HepG2 (cell line): Measurements from ENCODE around the gene LRRC8C. TPM values are rescaled to one million over a fixed set of nuclear protein-coding genes. Genes with fewer than 3 reads are reported as not detected.
A peak's percentile ranks its signal among the peaks of the same experiment; 100 is the strongest.

Source experiments
- ADNP ChIP-seq: sonication (generic); formaldehyde crosslinking; IDR thresholded peaks from 2 replicates; pipeline ENCODE4 v1.4.0; 2020; ENCODE audit warnings: missing genetic modification reagents
- BRD4 ChIP-seq: sonication (generic); formaldehyde crosslinking; IDR thresholded peaks from 2 replicates; pipeline ENCODE4 v1.4.0; 2020; ENCODE audit warnings: missing genetic modification reagents
- ELF3 ChIP-seq: IDR thresholded peaks from 2 replicates; pipeline ENCODE4 v1.6.1; 2016; ENCODE audit warnings: missing genetic modification reagents, missing compliant biosample characterization
- GMEB1 ChIP-seq: sonication (generic); formaldehyde crosslinking; IDR thresholded peaks from 2 replicates; pipeline ENCODE4 v1.5.1; 2020; ENCODE audit warnings: missing genetic modification reagents, mild to moderate bottlenecking, borderline replicate concordance
- HNF4A ChIP-seq: sonication (generic); formaldehyde crosslinking; IDR thresholded peaks from 2 replicates; pipeline ENCODE4 v1.4.0; 2020; ENCODE audit warnings: missing genetic modification reagents
- KDM6A ChIP-seq: IDR thresholded peaks from 2 replicates; pipeline ENCODE4 v1.6.1; 2016; ENCODE audit warnings: low read depth
- NCOA2 ChIP-seq: sonication (generic); formaldehyde crosslinking; IDR thresholded peaks from 2 replicates; pipeline ENCODE4 v1.8.0; 2022; ENCODE audit warnings: inconsistent platforms
- NR2F1 ChIP-seq, 2 experiments: fragments of 450-650 bp in 1 of 2; formaldehyde crosslinking in 1 of 2; IDR thresholded peaks; 2 replicates each; pipeline versions ENCODE4 v1.5.0 to v1.6.1; 2016 to 2020; ENCODE audit warnings: mild to moderate bottlenecking in 1 of 2, missing compliant biosample characterization in 1 of 2, missing genetic modification reagents in 1 of 2, moderate library complexity in 1 of 2
- PHF21A ChIP-seq: sonication (generic); formaldehyde crosslinking; IDR thresholded peaks from 2 replicates; pipeline ENCODE4 v1.5.0; 2020; ENCODE audit warnings: mild to moderate bottlenecking, missing genetic modification reagents
- PHF5A ChIP-seq: IDR thresholded peaks from one replicate; pipeline ENCODE4 v1.6.1; 2018; ENCODE audit warnings: low read depth, missing genetic modification reagents; ENCODE audit not compliant: unreplicated experiment
- PTBP1 ChIP-seq: fragments of 200-400 bp; formaldehyde crosslinking; IDR thresholded peaks from 2 replicates; pipeline ENCODE4 v1.6.1; 2018; ENCODE audit warnings: low read length, low read depth; ENCODE audit not compliant: poor library complexity, severe bottlenecking
- RARA ChIP-seq: IDR thresholded peaks from 2 replicates; pipeline ENCODE4 v1.6.1; 2016; ENCODE audit warnings: missing genetic modification reagents, missing compliant biosample characterization
- RCOR2 ChIP-seq: IDR thresholded peaks from 2 replicates; pipeline ENCODE4 v1.6.1; 2016; ENCODE audit warnings: missing biosample characterization, missing genetic modification reagents
- RFX5 ChIP-seq: IDR thresholded peaks from 2 replicates; pipeline ENCODE4 v1.6.1; 2011; ENCODE audit warnings: low read depth, low read length, improper control_type of control experiment
- SALL1 ChIP-seq: sonication (generic); formaldehyde crosslinking; IDR thresholded peaks from 2 replicates; pipeline ENCODE4 v1.8.0; 2022; ENCODE audit warnings: mild to moderate bottlenecking, missing genetic modification reagents
- STAG1 ChIP-seq: sonication (generic); formaldehyde crosslinking; IDR thresholded peaks from 2 replicates; pipeline ENCODE4 v1.4.0; 2020; ENCODE audit warnings: missing genetic modification reagents
- TFDP2 ChIP-seq: sonication (generic); formaldehyde crosslinking; IDR thresholded peaks from 2 replicates; pipeline ENCODE4 v1.4.0; 2020; ENCODE audit warnings: missing genetic modification reagents
- YEATS2 ChIP-seq: sonication (generic); formaldehyde crosslinking; IDR thresholded peaks from 2 replicates; pipeline ENCODE4 v1.4.0; 2020; ENCODE audit warnings: missing genetic modification reagents, borderline replicate concordance
- ZFP36L1 ChIP-seq: sonication (generic); formaldehyde crosslinking; IDR thresholded peaks from 2 replicates; pipeline ENCODE4 v1.8.0; 2022; ENCODE audit warnings: mild to moderate bottlenecking, missing genetic modification reagents, moderate library complexity
- ZMYM4 ChIP-seq: sonication (generic); formaldehyde crosslinking; IDR thresholded peaks from 2 replicates; pipeline ENCODE4 v1.8.1; 2023; ENCODE audit warnings: mild to moderate bottlenecking, missing genetic modification reagents
- ZNF101 ChIP-seq: sonication (generic); formaldehyde crosslinking; IDR thresholded peaks from 2 replicates; pipeline ENCODE4 v1.4.0; 2020; ENCODE audit warnings: mild to moderate bottlenecking, low read depth, missing genetic modification reagents, borderline replicate concordance
- ZNF382 ChIP-seq: sonication (generic); formaldehyde crosslinking; IDR thresholded peaks from 2 replicates; pipeline ENCODE4 v1.5.0; 2020; ENCODE audit warnings: missing genetic modification reagents, mild to moderate bottlenecking, borderline replicate concordance
- ZNF44 ChIP-seq: sonication (generic); formaldehyde crosslinking; IDR thresholded peaks from 2 replicates; pipeline ENCODE4 v1.5.1; 2020; ENCODE audit warnings: mild to moderate bottlenecking, missing genetic modification reagents
- ZNF580 ChIP-seq: IDR thresholded peaks from 2 replicates; pipeline ENCODE4 v1.6.1; 2016; ENCODE audit warnings: low read depth, borderline replicate concordance
- ZNF660 ChIP-seq: sonication (generic); formaldehyde crosslinking; IDR thresholded peaks from 2 replicates; pipeline ENCODE4 v1.5.1; 2020; ENCODE audit warnings: mild to moderate bottlenecking, low read depth, missing genetic modification reagents, borderline replicate concordance
- ZNF749 ChIP-seq: sonication (generic); formaldehyde crosslinking; IDR thresholded peaks from 2 replicates; pipeline ENCODE4 v1.8.0; 2022; ENCODE audit warnings: mild to moderate bottlenecking, missing genetic modification reagents, moderate library complexity, borderline replicate concordance
- ZNF773 ChIP-seq: sonication (generic); formaldehyde crosslinking; IDR thresholded peaks from 2 replicates; pipeline ENCODE4 v1.4.0; 2020; ENCODE audit warnings: missing genetic modification reagents, borderline replicate concordance
- polyA plus RNA-seq, 8 experiments: library from polyadenylated mRNA; depleted of rRNA in 3 of 8; stranded (reverse) in 7 of 8; unstranded in 1 of 8; fragments of >200 nt; fragmentation: Illumina TruSeq in 4 of 8; extraction: Trizol in 4 of 8; gene quantifications; 2 replicates each; pipeline versions ENCODE4 v1.2.1 to v1.2.3, GENCODE V29; 2011 to 2016; ENCODE audit warnings: low read depth in 4 of 8, missing spikeins in 1 of 8, mixed read lengths in 1 of 8; ENCODE audit not compliant: insufficient read depth in 1 of 8
- total RNA-seq, 5 experiments: library from RNA; depleted of rRNA; stranded (reverse); fragments of >200 nt; fragmentation: Illumina TruSeq; extraction: Trizol; gene quantifications; 2 replicates each; pipeline ENCODE4 v1.2.3, GENCODE V29; 2016; ENCODE audit warnings: low read depth in 1 of 5

LRRC8C gene
- total and polyA plus RNA-seq, 2 of the 13 experiments (the other 11 are each of a cell fraction or from before 2014, with no cell fraction given): 0.22 to 0.32 TPM

GRCh38 chr1:89587729-89588161 is 45.2 kb upstream of the LRRC8C start (continued):
- TF ChIP-seq PHF21A (CRISPR knock-in tag): no peak
- TF ChIP-seq ZNF580 (CRISPR knock-in tag): no peak
- TF ChIP-seq YEATS2: 0 out of 2 replicates have a peak, but pooled peaks have one; percentile 18
- 0 out of 2 replicates have a peak, but pooled peaks have one; percentile 34 for TF ChIP-seq ZFP36L1 (CRISPR knock-in tag)
- 0 out of 2 replicates have a peak, but pooled peaks have one; percentile 3 for TF ChIP-seq STAG1 (CRISPR knock-in tag)
- peak; percentile 43; the same call in 1 of the 2 replicates for TF ChIP-seq ELF3 (CRISPR knock-in tag)
- TF ChIP-seq RFX5: no peak
- TF ChIP-seq ZNF44 (CRISPR knock-in tag): no peak
- TF ChIP-seq ZNF749: peak; percentile 66; the same call in 1 of the 2 replicates
- peak; percentile 66; the same call in 1 of the 2 replicates for TF ChIP-seq NCOA2 (CRISPR knock-in tag)
- no peak for TF ChIP-seq GMEB1
- no peak for TF ChIP-seq PTBP1
- TF ChIP-seq HNF4A (CRISPR knock-in tag): peak; percentile 91
- no peak for TF ChIP-seq NR2F1 (CRISPR knock-in tag; IDR thresholded peaks at IDR 0.05)
- peak; percentile 50; the same call in 1 of the 2 replicates for TF ChIP-seq KDM6A
- TF ChIP-seq ZNF382 (CRISPR knock-in tag): no peak
- no peak for TF ChIP-seq ZNF660 (CRISPR knock-in tag)
- no peak for TF ChIP-seq ZNF773 (CRISPR knock-in tag)
- no peak for TF ChIP-seq ADNP
- peak; percentile 43 for TF ChIP-seq RARA (CRISPR knock-in tag)
- no peak for TF ChIP-seq TFDP2 (CRISPR knock-in tag)
- peak; percentile 63 for TF ChIP-seq SALL1 (CRISPR knock-in tag)
- TF ChIP-seq PHF5A (CRISPR knock-in tag): no peak
- 0 out of 2 replicates have a peak, but pooled peaks have one; percentile 30 for TF ChIP-seq RCOR2 (CRISPR knock-in tag)
- no peak for TF ChIP-seq BRD4 (CRISPR knock-in tag)
- no peak for TF ChIP-seq ZNF101
- peak; percentile 62 for TF ChIP-seq ZMYM4 (CRISPR knock-in tag)
